GM18909 (cell line): ENCODE data around the gene KIF6.

Experiments used
- ATAC-seq: cut with Tn5 transposase; IDR thresholded peaks from one replicate; pipeline ENCODE4 v1.9.1; 2021; ENCODE audit warnings: mild to moderate bottlenecking; ENCODE audit not compliant: unreplicated experiment, poor library complexity

Gene KIF6

DNA sequence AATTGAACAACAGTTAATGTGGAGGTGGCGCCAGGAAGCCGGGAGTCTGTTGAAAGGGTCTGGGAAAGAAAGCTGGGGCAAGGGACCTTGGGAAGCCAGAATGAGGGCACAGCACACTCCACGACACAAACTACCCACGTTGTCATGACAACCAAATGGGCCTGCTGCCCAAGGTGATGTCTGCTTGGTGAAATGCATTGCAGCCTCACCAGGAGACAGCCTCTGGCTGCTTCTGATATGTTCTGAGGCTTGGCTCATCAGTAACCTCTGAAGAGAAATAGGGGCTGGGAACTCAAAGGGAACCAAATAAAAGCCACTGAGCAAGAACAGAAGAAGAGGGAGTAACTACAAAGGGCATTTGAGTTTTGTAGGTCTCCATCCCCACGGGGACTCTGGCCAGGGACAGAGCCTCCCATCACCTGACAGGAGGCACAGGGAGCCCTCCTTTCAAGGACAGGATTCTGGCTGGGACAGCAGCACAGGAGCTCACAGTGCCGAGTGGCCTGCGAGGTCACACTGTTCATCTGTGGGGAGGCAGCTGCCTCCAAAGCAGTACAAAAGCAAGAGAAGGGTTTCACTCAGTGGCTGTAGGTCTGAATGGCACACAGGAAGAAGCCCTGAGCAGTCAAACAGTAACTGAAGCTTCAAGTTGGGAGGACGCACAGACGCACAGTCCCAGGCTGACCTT, 358.1 kb downstream of the KIF6 start:
- ATAC-seq = no peak

GRCh38 chr6:39365281-39366074, 359.7 kb downstream of the KIF6 start:
- ATAC-seq = no peak

- no peak for ATAC-seq
Observed at GRCh38 chr6:39363280-39363679, 361.9 kb downstream of the KIF6 start.

DNA sequence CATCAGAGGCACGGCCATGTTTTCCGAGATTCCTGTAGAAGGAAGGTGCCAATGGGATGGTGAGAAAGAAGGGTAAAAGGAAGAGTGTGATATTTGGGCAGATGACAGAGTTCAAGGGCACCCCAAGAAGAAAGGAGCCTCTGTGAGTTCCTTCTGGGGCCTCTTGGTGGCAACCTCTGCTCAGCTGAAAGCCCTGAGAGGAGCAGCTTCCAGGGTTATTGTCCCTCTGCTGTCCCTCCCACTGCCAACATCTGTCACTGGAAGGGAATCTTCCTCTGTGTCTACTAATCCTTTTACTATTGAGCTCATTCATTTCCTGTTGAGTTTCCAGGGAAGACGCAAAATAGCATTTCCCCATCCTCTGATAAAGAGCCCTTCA, 362.7 kb downstream of the KIF6 start:
- ATAC-seq = no peak

- peak; percentile 61 for ATAC-seq
Observed at GRCh38 chr6:39361657-39362486, 363.3 kb downstream of the KIF6 start.

DNA sequence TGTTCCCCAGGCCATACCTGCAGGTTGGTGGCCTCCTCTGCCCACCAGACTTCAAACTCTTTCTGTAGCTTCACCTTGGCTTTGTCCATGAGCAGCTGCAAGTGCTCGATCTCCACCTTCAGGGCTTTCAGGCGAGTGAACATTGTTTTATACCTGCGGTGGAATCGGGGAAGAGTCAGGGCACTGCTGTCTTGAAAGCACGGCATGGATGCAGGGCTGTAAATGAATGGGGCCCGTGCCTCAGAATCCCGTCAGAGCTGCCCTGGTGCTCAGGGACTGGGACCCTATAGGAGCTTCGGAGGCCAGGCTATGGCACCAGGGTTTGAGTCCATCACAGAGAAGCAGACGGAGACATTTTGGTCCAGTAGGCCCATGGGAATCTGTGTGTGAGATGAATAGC, 364.8 kb downstream of the KIF6 start:
- ATAC-seq = no peak

GRCh38 chr6:39357998-39358686, 367.1 kb downstream of the KIF6 start:
- ATAC-seq = no peak

DNA sequence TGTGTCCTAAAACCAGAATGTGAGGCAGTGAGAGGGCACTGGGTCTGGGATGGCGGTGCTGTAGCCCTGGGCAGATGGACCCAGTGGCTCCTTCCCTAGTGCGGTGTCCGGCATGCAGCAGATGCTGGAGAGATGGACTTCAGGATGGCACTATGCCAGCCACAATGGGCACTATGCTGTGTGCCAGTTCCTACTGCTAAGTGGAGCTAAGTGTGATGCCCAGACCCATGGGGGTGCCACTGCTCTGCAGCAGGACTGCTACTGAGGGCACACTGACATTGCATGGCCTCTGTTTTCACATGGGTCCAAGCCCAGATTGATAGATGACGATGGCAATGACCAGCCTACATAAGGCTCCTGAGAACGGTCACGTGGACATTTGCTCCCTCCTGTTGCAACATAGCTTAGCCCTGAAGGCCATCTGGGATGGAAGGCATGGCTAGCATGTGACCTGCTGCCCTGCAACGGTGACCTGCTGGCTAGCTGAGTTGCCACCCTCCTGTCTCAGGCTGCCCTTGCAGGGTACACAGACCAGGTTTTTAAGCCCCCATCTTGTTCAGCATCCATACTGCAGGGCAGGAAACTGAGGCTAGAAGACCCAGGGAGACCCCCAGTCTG, 371.4 kb downstream of the KIF6 start:
- no peak for ATAC-seq

DNA sequence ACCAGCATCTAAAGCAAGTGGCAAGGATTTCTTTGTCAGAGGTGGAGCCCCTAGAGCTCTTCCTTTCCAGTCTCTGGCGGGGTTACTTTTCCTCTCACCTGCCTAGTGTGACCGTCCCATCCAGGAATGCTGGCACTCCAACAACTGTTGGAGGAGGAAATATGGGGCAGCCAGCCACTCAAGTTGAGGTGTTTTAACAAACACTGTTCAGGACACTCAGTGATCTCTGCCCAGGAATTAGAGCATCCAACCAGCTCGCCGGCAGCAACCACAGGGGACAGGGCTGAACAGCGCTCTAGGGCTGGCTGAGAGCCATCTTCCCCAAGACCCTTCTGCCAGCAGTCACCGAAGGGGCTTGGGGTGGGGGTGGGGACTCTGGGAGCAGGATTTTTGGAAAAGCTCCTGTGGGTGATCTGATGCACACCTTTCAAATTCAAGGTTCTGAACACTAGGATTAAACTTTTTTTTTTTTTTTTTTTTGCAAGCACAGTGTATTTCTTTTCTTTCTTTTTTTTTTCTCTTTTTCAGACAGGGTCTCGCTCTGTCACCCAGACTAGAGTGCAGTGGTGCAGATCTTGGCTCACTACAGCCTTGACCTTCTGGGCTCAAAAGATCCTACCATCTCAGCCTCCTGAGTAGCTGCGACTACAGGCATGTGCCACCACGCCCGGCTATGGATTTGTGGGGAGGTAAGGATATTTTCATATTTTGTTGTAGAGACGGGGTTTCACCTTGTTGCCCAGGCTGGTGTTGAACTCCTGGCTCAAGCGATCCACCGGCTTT, 374.3 kb downstream of the KIF6 start:
- no peak for ATAC-seq

DNA sequence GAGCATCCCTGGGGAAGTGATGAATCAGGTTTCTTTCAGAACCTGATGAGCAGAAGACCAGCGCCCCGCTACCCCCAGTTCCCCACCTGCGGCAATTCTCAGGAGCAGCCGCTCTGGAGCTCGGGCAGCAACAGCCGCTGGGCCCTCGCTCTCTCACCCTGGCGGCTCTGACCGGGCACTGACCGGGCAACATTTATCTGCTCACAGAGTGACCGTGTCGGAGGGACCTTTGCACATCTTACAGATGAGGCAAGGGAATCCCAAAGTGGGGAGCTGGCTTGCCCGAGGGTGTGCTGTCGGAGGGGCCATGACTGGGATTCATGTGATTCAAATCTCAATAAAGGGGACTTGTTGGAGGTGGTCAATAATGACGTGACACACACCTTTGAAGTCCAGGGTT, 376.5 kb downstream of the KIF6 start:
- ATAC-seq = no peak

- ATAC-seq = no peak
Observed at GRCh38 chr6:39347906-39348585, 377.2 kb downstream of the KIF6 start.

- ATAC-seq = no peak
Observed at GRCh38 chr6:39347206-39347605, 378.0 kb downstream of the KIF6 start.

DNA sequence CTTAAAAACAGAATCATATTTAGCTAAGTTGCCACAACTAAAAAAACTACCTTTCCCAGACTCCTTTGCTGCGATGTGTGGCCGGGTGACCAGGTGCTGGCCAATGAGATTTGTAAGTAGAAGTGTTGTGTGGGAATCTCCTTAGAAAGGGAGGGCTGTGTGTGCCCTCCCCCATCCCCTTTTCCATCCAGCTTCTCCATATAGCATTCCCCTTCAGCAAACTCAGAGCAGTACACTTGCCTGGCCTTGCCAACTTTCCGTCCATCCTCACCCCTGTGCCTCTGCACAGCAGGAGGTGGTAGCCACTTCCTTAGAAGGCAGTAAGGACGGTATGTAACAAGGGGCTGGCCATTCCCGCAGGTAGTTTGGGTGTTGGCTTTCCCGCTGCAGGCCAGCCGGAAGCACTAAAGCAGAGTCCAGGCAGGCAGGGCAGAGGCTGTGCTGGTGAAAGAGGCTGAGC, 380.4 kb downstream of the KIF6 start:
- ATAC-seq = no peak

GRCh38 chr6:39343396-39343870, 381.8 kb downstream of the KIF6 start:
- ATAC-seq = peak; percentile 18

DNA sequence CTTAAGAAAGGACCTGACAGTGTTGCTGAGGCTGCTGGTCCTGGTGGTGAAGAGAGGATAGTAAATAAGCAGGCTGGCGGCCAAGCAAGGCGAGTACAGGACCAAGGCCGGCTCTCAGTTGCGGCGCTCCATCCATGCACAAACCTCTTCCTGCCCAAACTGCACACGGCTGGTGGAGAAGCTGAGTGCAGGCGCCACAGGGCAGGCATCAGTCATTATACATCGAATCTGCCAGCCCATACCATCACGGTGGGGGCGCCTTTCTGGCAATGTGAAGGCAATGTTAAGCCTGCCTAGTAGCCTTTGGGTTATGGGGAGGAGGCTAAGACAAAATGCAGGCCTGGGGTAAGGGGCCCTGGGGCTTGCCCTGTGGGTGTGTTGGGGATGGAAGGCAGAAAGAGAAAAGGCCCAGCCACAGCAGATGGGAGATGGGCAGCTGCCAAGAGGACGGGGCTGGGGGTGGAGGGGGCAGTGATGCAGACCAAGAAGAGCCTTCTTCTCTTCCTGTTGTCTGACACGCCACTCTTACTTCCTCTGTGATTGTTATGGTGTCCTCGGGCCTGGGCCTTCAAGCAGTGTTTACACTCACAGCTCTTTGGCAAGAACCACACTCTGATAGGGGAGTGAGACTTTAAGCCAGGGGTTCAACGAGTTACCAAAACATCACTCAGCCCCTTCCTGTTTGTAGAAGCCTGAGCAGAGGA, 382.4 kb downstream of the KIF6 start:
- ATAC-seq = peak; percentile 66

- ATAC-seq = no peak
Observed at GRCh38 chr6:39341937-39342336, 383.3 kb downstream of the KIF6 start.

- no peak for ATAC-seq
Observed at GRCh38 chr6:39341352-39341751, 383.9 kb downstream of the KIF6 start.
